Brain microvascular endothelial cell (primary cell): ENCODE measurements around the gene SHISA7.

ENCODE experiments used
- DNase-seq: peaks from one replicate; pipeline ENCODE4 v3.0.0-alpha.2; 2020
- H3K27ac ChIP-seq: fragments of 250-450 bp; sonication (Bioruptor Pico); 2 replicates; pipeline ENCODE4 v1.5.1; 2020; ENCODE audit warnings: mild to moderate bottlenecking, moderate library complexity
- H3K27me3 ChIP-seq: fragments of 250-450 bp; sonication (Bioruptor Pico); replicated peaks from 2 replicates; pipeline ENCODE4 v1.5.1; 2020; ENCODE audit warnings: mild to moderate bottlenecking
- H3K36me3 ChIP-seq: fragments of 250-450 bp; sonication (Bioruptor Pico); replicated peaks from 2 replicates; pipeline ENCODE4 v1.5.1; 2020; ENCODE audit warnings: mild to moderate bottlenecking
- H3K4me3 ChIP-seq: 2 replicates; pipeline ENCODE4 v1.5.1; 2011; ENCODE audit warnings: low read depth, mild to moderate bottlenecking, control low read depth, low read length, moderate library complexity
- in situ Hi-C: cut with HindIII; loops from 2 replicates; pipeline ENCODE4 v1.10.0; 2017; ENCODE audit warnings: low sequenced_read_pairs, low pct_ligation_motif_present
- TF ChIP-seq, protein P1 (sequence below): IDR thresholded peaks from 2 replicates; pipeline ENCODE4 v1.5.1; 2011; ENCODE audit warnings: low read depth, mild to moderate bottlenecking, moderate library complexity, low read length, control low read depth, inconsistent platforms; ENCODE audit errors: missing control alignments

Gene SHISA7

DNA sequence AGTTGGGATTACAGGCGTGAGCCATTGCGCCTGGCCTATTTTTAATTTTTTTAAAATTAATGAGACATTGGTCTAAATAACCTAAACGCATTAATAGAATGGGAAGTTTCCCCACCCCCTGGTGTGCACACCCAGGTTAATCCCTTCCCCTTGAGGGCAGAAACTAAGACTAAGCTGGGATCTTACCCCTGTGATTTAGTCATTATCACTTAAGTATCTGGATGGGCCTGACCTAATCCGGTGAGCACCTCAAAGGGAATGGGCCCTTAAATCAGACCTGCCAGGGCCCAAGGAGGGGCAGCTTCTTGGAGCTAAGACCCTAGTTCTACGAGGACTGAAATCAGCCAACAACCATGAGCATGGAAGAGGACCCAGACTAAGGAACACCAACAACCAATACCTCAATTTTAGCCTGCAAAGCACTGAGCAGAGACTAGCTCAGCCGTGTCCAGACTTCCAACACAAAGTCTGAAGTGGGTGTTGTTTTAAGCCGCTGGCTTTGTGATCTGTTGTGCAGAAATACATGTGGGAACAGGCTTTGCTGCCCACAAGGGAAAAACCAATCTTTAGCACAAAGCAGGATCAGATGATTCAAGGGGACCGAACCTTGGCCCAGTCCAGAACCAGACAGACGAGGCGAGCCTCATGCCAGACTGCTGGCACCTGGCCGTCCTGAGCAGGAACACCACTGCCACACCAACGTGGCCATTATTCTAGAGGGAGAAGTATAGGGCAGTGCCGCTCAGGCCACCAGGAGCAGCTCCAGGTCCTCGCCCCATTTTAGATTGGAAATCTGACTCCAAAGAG is 42.6 kb downstream of the SHISA7 start:
- in situ Hi-C loops: no loop called here
- H3K27me3 ChIP-seq: no peaks in the 10 kb centered on the region
- H3K36me3 ChIP-seq: peaks cover 27% of the 10 kb centered on the region
- DNase-seq: no peak
- no peak overlapping the region for H3K27ac ChIP-seq
- TF ChIP-seq, protein P1, sequence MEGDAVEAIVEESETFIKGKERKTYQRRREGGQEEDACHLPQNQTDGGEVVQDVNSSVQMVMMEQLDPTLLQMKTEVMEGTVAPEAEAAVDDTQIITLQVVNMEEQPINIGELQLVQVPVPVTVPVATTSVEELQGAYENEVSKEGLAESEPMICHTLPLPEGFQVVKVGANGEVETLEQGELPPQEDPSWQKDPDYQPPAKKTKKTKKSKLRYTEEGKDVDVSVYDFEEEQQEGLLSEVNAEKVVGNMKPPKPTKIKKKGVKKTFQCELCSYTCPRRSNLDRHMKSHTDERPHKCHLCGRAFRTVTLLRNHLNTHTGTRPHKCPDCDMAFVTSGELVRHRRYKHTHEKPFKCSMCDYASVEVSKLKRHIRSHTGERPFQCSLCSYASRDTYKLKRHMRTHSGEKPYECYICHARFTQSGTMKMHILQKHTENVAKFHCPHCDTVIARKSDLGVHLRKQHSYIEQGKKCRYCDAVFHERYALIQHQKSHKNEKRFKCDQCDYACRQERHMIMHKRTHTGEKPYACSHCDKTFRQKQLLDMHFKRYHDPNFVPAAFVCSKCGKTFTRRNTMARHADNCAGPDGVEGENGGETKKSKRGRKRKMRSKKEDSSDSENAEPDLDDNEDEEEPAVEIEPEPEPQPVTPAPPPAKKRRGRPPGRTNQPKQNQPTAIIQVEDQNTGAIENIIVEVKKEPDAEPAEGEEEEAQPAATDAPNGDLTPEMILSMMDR: no peak
- no peak overlapping the region for H3K4me3 ChIP-seq

DNA sequence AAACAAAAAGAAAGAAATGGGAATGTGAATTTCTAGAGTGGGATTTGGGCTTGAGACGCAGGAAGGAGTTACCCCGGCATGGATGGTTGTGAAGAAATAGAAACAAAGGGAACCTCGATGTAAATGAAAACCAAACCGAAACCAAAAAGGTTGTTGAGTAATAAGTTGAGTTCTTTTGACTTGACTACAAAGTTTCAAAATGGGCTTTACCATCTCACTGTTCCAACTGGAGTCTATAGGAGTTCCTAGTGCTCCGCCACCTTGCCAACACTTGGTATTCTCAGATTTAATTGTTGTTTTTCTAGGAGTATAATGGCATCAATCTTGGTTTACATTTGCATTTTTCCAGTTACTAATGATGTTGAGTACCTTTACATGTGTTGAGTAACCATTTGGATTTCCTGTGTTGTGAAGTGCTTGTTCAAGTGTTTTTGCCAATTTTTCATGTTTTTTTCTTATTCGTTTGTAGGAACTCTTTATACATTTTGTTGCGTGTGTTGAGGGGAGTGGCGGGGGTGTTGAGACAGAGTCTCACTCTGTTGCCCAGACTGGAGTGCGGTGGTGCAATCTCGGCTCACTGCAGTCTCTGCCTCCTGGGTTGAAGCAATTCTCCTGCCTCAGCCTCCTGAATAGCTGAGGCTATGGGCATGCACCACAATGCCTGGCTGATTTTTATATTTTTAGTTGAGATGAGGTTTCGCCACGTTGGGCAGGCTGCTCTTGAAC is 44.7 kb downstream of the SHISA7 start:
- Histone ChIP-seq H3K27me3 (no peaks in the 10 kb centered on the region), H3K27ac (no peak overlapping the region), H3K4me3 (no peak overlapping the region), H3K36me3 (peaks cover 17% of the 10 kb centered on the region)
- TF ChIP-seq, protein P1: no peak
- no peak for DNase-seq
- in situ Hi-C loops: loop anchor here (25.0 kb wide), 1 partner anchor 214 kb away; the partner anchor contains the start of genes ZNF524, ZNF784 and ZNF865

DNA sequence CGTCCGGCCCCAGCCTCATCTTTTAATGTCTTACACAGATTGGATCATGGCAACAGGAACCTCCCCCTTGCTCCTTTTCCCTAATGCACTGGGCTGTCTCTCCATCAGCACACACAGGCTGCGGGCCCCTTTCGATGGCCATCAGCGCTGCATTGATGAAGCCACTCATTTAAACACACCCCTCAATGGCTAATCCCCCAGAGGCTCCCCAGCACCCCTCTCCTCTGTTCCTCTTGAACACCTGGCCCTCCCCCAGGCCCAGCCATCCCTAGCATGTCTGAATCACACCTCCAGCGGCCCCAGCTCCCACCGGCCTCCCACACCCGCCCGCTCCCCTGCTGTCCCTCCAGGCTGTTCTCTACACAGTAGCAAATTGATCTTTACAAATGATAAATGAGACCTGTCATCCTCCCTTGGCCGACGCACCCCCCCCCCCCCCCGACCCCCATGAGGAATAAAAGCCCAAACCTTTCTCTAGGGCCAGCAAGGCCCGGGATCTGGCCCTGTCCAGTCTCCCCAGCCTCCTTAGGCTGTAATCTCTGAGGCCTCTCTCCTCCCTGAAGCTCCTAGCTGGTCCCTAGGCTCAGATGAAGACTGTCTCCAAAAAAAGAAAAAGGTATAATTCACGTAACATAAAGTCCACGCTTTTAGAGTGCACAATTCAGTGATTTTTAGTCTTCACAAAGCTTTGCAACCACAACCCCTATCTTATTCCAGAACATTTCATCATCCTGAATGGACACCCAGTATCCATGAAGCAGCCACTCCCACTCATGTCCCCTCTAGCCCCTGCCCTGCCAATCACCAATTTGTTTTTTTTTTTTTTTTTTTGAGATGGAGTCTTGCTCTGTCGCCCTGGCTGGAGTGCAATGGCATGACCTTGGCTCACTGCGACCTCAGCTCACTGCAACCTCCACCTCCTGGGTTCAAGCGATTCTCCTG is 50.0 kb downstream of the SHISA7 start:
- no peaks in the 10 kb centered on the region for H3K27me3 ChIP-seq
- TF ChIP-seq, protein P1: no peak
- H3K27ac ChIP-seq: no peak overlapping the region
- no peak for DNase-seq
- H3K4me3 ChIP-seq: no peak overlapping the region
- H3K36me3 ChIP-seq: peaks cover 29% of the 10 kb centered on the region
- in situ Hi-C loops: loop anchor here (25.0 kb wide), 1 partner anchor 219 kb away; the partner anchor contains the start of genes ZNF524, ZNF784 and ZNF865

DNA sequence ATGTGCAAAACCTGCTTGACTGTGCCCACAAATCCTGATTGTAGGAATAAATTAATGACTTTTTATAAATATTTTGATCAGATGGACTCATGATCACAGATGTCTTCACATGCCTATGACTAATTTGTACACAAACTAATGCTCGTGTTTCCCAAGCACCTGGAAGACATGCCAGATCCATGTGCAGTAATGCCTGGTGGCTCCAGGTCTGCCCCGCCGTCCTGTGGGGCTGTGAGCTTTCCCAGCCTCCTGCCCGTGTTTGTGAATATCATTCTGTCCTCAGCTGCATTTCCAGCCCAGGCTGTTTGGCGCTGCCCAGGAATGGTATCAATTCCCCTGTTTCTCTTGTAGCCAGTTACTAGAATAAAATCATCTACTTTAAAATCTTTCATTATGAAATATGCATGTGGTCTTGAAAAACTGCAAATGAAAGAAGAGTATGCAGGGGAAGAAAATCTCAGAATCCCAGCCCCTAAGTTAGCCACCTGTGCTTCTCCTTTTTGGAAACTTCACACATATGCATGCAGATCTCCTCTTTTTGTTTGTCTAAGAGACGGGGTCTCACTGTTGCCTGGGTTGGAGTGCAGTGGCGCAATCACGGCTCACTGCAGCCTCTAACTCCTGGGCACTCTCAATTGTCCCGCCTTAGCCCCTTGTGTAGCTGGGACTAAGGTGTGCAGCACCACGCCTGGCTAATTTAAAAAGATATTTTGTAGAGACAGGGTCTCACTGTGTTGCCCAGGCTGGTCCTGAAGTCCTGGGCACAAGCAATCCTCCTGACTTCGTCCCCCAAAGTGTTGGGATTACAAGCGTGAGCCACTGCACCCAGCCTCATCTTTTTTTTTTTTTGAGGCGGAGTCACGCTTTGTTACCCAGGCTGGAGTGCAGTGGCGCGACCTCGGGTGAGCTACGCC is 51.1 kb downstream of the SHISA7 start:
- in situ Hi-C loops: loop anchor here (25.0 kb wide), 1 partner anchor 220 kb away; the partner anchor contains the start of genes ZNF524, ZNF784 and ZNF865
- H3K27ac ChIP-seq: no peak overlapping the region
- no peaks in the 10 kb centered on the region for H3K27me3 ChIP-seq
- TF ChIP-seq, protein P1: no peak
- H3K4me3 ChIP-seq: no peak overlapping the region
- DNase-seq: no peak
- H3K36me3 ChIP-seq: peaks cover 41% of the 10 kb centered on the region
